Measurements from ENCODE around the gene PPP2R1B.

DNA sequence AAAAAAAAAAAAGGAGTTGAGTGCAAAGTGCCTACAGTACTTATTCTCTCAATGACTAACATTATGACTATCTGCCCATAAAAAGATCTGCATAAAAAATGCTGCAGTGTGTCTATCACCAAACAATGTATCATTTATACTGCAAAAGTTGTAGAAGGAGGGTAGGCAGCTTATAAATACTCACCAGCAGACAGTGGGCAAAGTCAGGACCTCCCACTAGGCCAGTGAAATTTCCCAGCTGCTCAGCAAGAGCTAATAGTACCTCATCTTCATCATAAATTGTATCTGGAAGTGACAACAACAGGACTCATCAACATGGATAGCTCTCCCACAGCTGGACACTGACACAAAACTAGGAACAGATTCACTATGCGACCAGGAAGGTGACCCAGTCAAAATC lies 1.6 kb downstream of the PPP2R1B start:
- TF ChIP-seq POLR2A (IDR thresholded peaks at IDR 0.05): no peak
- TF ChIP-seq CTCF (IDR thresholded peaks at IDR 0.05): no peak
